ENCODE data around the gene YIPF1. TPM values are rescaled to one million over a fixed set of nuclear protein-coding genes. Genes with fewer than 3 reads are reported as not detected.

Gene YIPF1
- total and polyA plus RNA-seq, 10 of the 15 experiments (the other 5 are each of a cell fraction or from before 2014, with no cell fraction given): 13.0 to 36.0 (median 20.3) TPM

DNA sequence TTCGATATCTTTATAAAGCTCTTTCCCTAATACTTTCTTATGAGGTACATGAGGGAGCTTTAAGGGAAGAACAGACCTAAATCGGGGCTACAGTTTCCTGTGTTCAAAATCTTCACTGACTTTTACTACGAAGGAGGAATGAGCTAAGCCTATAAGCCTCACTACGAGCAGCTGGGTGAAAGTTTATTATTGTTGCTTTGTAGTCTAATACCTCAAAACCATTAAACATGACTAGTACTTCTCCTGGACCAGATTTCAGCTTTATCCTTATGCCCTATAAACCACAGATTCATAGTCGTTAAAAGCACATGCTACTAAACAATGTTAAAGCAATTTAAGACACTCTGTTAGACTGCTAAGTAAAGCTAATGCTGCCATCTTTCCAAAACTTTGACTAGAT lies 81.7 kb downstream of the YIPF1 start (continued):
- TF ChIP-seq ZNF622 (IDR thresholded peaks at IDR 0.05): no peak

DNA sequence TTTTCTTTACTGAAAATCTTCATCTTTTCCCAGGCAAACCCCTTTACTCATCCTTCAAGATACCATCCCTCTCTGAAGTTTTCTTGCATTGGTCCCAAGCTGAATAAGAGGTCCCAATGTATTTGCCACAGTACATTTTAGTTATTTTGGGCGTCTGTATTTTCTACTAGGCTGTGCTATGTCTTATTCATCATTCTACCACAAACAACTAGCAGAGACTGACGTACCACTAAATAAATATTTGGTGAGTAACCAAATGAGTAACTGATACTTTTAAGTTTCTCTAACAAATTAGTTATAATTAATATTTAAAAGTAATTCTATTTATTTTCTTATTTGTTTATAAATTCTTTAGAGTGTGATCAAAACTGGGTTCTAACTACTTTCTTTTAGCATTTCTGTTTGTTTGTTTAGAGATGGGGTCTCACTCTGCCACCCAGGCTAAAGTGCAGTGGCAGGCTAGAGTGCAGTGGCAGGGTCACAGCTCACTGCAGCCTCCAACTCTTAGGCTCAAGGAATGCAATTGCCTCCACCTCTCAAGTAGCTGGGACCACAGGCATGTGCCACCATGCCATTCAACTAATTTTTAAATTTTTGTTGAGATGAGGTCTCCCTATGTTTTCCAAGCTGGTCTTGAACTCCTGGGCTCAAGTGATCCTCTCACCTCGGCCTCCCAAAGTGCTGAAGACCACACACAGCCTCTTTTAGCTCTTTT lies 84.6 kb downstream of the YIPF1 start:
- CTCF ChIA-PET: interaction anchor here (0.7 kb wide), 2 partner anchors 10 to 89 kb away, joined by 3 read pairs; no protein-coding TSS in a partner anchor
- H3K27ac ChIP-seq (ENCODE audit: control insufficient read depth, insufficient read depth): no peak overlapping the region
- in situ Hi-C loops (cut with MboI) (no loop called here), intact Hi-C loops (cut with micrococcal nuclease; ENCODE audit: unreplicated experiment) (no loop called here)
- RAD21 ChIA-PET (ENCODE audit: unreplicated experiment): no interaction called here
- TF ChIP-seq POLR2AphosphoS5 (IDR thresholded peaks at IDR 0.05; ENCODE audit: low read length) (no peak), SMAD5 (IDR thresholded peaks at IDR 0.05; ENCODE audit: low read depth) (no peak), KLF5 (IDR thresholded peaks at IDR 0.05; ENCODE audit: partially characterized antibody) (no peak), NFXL1 (IDR thresholded peaks at IDR 0.05; ENCODE audit: borderline replicate concordance) (no peak)
- TF ChIP-seq, protein P1, sequence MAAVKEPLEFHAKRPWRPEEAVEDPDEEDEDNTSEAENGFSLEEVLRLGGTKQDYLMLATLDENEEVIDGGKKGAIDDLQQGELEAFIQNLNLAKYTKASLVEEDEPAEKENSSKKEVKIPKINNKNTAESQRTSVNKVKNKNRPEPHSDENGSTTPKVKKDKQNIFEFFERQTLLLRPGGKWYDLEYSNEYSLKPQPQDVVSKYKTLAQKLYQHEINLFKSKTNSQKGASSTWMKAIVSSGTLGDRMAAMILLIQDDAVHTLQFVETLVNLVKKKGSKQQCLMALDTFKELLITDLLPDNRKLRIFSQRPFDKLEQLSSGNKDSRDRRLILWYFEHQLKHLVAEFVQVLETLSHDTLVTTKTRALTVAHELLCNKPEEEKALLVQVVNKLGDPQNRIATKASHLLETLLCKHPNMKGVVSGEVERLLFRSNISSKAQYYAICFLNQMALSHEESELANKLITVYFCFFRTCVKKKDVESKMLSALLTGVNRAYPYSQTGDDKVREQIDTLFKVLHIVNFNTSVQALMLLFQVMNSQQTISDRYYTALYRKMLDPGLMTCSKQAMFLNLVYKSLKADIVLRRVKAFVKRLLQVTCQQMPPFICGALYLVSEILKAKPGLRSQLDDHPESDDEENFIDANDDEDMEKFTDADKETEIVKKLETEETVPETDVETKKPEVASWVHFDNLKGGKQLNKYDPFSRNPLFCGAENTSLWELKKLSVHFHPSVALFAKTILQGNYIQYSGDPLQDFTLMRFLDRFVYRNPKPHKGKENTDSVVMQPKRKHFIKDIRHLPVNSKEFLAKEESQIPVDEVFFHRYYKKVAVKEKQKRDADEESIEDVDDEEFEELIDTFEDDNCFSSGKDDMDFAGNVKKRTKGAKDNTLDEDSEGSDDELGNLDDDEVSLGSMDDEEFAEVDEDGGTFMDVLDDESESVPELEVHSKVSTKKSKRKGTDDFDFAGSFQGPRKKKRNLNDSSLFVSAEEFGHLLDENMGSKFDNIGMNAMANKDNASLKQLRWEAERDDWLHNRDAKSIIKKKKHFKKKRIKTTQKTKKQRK (IDR thresholded peaks at IDR 0.05; ENCODE audit: low read depth, low read length): no peak
- WGBS (ENCODE audit: insufficient coverage, insufficient replicate concordance, low lambda C conversion rate, missing lambda C conversion rate): 83% methylated on average over 3 of the region's 3 CpGs
- H2AFZ ChIP-seq (ENCODE audit: control insufficient read depth, low read depth, low read length): no peak overlapping the region
- no peak for DNase-seq (ENCODE audit: low read depth, low spot score)
- H3K9ac ChIP-seq (ENCODE audit: control insufficient read depth, insufficient read depth, low read length): no peak overlapping the region
- BruUV-seq (replicated peaks): no TSS peak
- H3K4me3 ChIP-seq: no peak overlapping the region
- H3K4me2 ChIP-seq (ENCODE audit: control insufficient read depth, insufficient read depth): no peak overlapping the region
- peaks cover 8 to 21% of the 10 kb centered on the region in 2 experiments for H3K36me3 ChIP-seq (ENCODE audit: control insufficient read depth in 2 of 2, insufficient read depth in 2 of 2, low read length in 1 of 2)
- no peak for FAIRE-seq
- no peaks in the 10 kb centered on the region for H4K20me1 ChIP-seq (ENCODE audit: control insufficient read depth, insufficient read depth)
- POLR2A ChIA-PET: interaction anchor here (0.5 kb wide), 1 partner anchor 15 kb away, joined by 3 read pairs; no protein-coding TSS in a partner anchor
- no peaks in the 10 kb centered on the region for H3K4me1 ChIP-seq (ENCODE audit: control insufficient read depth, insufficient read depth, low read length)
- no peaks in the 10 kb centered on the region for H3K79me2 ChIP-seq (ENCODE audit: control insufficient read depth, insufficient read depth, low read length)
- no peaks in the 10 kb centered on the region for H3K27me3 ChIP-seq (replicated peaks in 1 of 2; ENCODE audit: control insufficient read depth in 2 of 2, insufficient read depth in 2 of 2, low read length in 1 of 2)
- ATAC-seq: no peak
- no peaks in the 10 kb centered on the region for H3K9me3 ChIP-seq (replicated peaks; ENCODE audit: control insufficient read depth, insufficient read depth, low read length)
- SMC1A ChIA-PET (ENCODE audit: uncharacterized antibody, unreplicated experiment): no interaction called here
